ENCODE results near the gene FAF1. TPM values are rescaled to one million over a fixed set of nuclear protein-coding genes. Genes with fewer than 3 reads are reported as not detected.

Gene FAF1
- polyA plus RNA-seq, 1 of the 3 experiments (the other 2 are of a cell fraction) = 8.7 TPM

GRCh38 chr1:50493710-50494109, 466.4 kb downstream of the FAF1 start:
- no peak for DNase-seq
- no peak for TF ChIP-seq NFIC (IDR thresholded peaks at IDR 0.05; ENCODE audit: borderline replicate concordance)
- no peak for TF ChIP-seq ELF1 (IDR thresholded peaks at IDR 0.05)
- TF ChIP-seq GABPA (IDR thresholded peaks at IDR 0.05; ENCODE audit: low read depth) = no peak
- peaks cover 18 to 31% of the 10 kb centered on the region in 2 experiments for H3K36me3 ChIP-seq (replicated peaks in 1 of 2; ENCODE audit: control insufficient read depth in 1 of 2, insufficient read depth in 2 of 2, low read length in 1 of 2)
- no peaks in the 10 kb centered on the region for H3K4me1 ChIP-seq (ENCODE audit: control insufficient read depth in 1 of 2, insufficient read depth in 2 of 2, low read depth in 1 of 2, low read length in 1 of 2)
- no peaks in the 10 kb centered on the region for H3K27me3 ChIP-seq (ENCODE audit: insufficient read depth)
- H4K20me1 ChIP-seq (ENCODE audit: insufficient read depth) = no peaks in the 10 kb centered on the region
- no peak overlapping the region for H2AFZ ChIP-seq (ENCODE audit: low read depth)
- POLR2A ChIA-PET = no interaction called here
- H3K4me2 ChIP-seq = no peak overlapping the region
- no peak overlapping the region for H3K9ac ChIP-seq
- H3F3A ChIP-seq (replicated peaks; ENCODE audit: insufficient read depth) = no peaks in the 10 kb centered on the region
- no peaks in the 10 kb centered on the region; the same call in 1 of the 2 replicates for H3K9me3 ChIP-seq
- 100% methylated on average over 2 of the region's 2 CpGs for WGBS (ENCODE audit: low lambda C conversion rate)
- H3K4me3 ChIP-seq (ENCODE audit: low read depth in 2 of 2, low read length in 1 of 2) = no peak overlapping the region
- no peaks in the 10 kb centered on the region for H3K9me2 ChIP-seq
- no peaks in the 10 kb centered on the region for H3K79me2 ChIP-seq (ENCODE audit: insufficient read depth)
- CTCF ChIA-PET = no interaction called here
- no peak overlapping the region for H3K27ac ChIP-seq (ENCODE audit: low read depth in 2 of 2, low read length in 1 of 2)

- WGBS (ENCODE audit: low lambda C conversion rate) = 98% methylated on average over 1 of the region's 1 CpG
- Histone ChIP-seq H3K27ac (ENCODE audit: low read depth in 2 of 2, low read length in 1 of 2) (no peak overlapping the region), H3K79me2 (ENCODE audit: insufficient read depth) (no peaks in the 10 kb centered on the region), H3K4me3 (ENCODE audit: low read depth in 2 of 2, low read length in 1 of 2) (no peak overlapping the region), H4K20me1 (ENCODE audit: insufficient read depth) (no peaks in the 10 kb centered on the region), H3K9me2 (no peaks in the 10 kb centered on the region), H2AFZ (ENCODE audit: low read depth) (no peak overlapping the region), H3K4me1 (ENCODE audit: control insufficient read depth in 1 of 2, insufficient read depth in 2 of 2, low read depth in 1 of 2, low read length in 1 of 2) (no peaks in the 10 kb centered on the region), H3F3A (replicated peaks; ENCODE audit: insufficient read depth) (no peaks in the 10 kb centered on the region), H3K9ac (no peak overlapping the region), H3K27me3 (ENCODE audit: insufficient read depth) (no peaks in the 10 kb centered on the region), H3K36me3 (replicated peaks in 1 of 2; ENCODE audit: control insufficient read depth in 1 of 2, insufficient read depth in 2 of 2, low read length in 1 of 2) (peaks cover 20 to 26% of the 10 kb centered on the region in 2 experiments), H3K9me3 (no peaks in the 10 kb centered on the region; the same call in 1 of the 2 replicates), H3K4me2 (no peak overlapping the region)
- POLR2A ChIA-PET = interaction anchor here (0.5 kb wide), 1 partner anchor 32 kb away, joined by 4 read pairs; no protein-coding TSS in a partner anchor
- CTCF ChIA-PET = no interaction called here
- no peak for DNase-seq
- TF ChIP-seq RXRA (IDR thresholded peaks at IDR 0.05; ENCODE audit: borderline replicate concordance, low read depth) = no peak
- no peak for TF ChIP-seq SIN3A (IDR thresholded peaks at IDR 0.05; ENCODE audit: borderline replicate concordance, low read depth, low read length)
- no peak for TF ChIP-seq RCOR1 (IDR thresholded peaks at IDR 0.05; ENCODE audit: low read length)
- no peak for TF ChIP-seq TEAD4 (IDR thresholded peaks at IDR 0.05; ENCODE audit: borderline replicate concordance, insufficient read depth)
- no peak for TF ChIP-seq USF1 (IDR thresholded peaks at IDR 0.05; ENCODE audit: borderline replicate concordance, low read depth)
- no peak for TF ChIP-seq TAF1 (IDR thresholded peaks at IDR 0.05; ENCODE audit: borderline replicate concordance, low read depth, low read length)
- TF ChIP-seq POLR2AphosphoS5 (IDR thresholded peaks at IDR 0.05; ENCODE audit: low read depth, low read length) = no peak
- TF ChIP-seq RFX5 (IDR thresholded peaks at IDR 0.05; ENCODE audit: low read length) = no peak
- TF ChIP-seq MXI1 (IDR thresholded peaks at IDR 0.05; ENCODE audit: low read depth, low read length) = no peak
- no peak for TF ChIP-seq FOXM1 (IDR thresholded peaks at IDR 0.05; ENCODE audit: low read depth)
- no peak for TF ChIP-seq MAX (IDR thresholded peaks at IDR 0.05; ENCODE audit: low read depth)
- TF ChIP-seq NFIC (IDR thresholded peaks at IDR 0.05; ENCODE audit: borderline replicate concordance) = no peak
- TF ChIP-seq CTCF (IDR thresholded peaks at IDR 0.05) = no peak
- TF ChIP-seq NRF1 (IDR thresholded peaks at IDR 0.05; ENCODE audit: low read depth, low read length) = no peak
- no peak for TF ChIP-seq ELF1 (IDR thresholded peaks at IDR 0.05)
- TF ChIP-seq YY1 (IDR thresholded peaks at IDR 0.05; ENCODE audit: low read depth) = no peak
- TF ChIP-seq FOSL2 (IDR thresholded peaks at IDR 0.05; ENCODE audit: borderline replicate concordance, low read depth) = no peak
Observed at GRCh38 chr1:50492142-50492541, 467.9 kb downstream of the FAF1 start.
